SW 1271 (cell line): ENCODE data around the gene ZMAT5.

Experiments
- DNase-seq, 2 experiments: peaks; one replicate each; lab custom pipeline; 2025; lab: John Stamatoyannopoulos, UW

The ZMAT5 gene

GRCh38 chr22:29729161-29729560, 37.6 kb downstream of the ZMAT5 start:
- DNase-seq, result no peak

GRCh38 chr22:29727131-29727523, 39.7 kb downstream of the ZMAT5 start:
- no peak for DNase-seq

- DNase-seq, result no peak
Measured at GRCh38 chr22:29726512-29727130, 40.2 kb downstream of the ZMAT5 start.

- no peak for DNase-seq
Measured at GRCh38 chr22:29726106-29726505, 40.7 kb downstream of the ZMAT5 start.

- no peak for DNase-seq
Measured at GRCh38 chr22:29724843-29725242, 42.0 kb downstream of the ZMAT5 start.

GRCh38 chr22:29723766-29724165, 43.0 kb downstream of the ZMAT5 start:
- DNase-seq, result no peak

GRCh38 chr22:29722587-29722986, 44.2 kb downstream of the ZMAT5 start:
- DNase-seq, result no peak

GRCh38 chr22:29722151-29722550, 44.7 kb downstream of the ZMAT5 start:
- no peak for DNase-seq

- DNase-seq, result no peak
Measured at GRCh38 chr22:29720811-29721323, 45.9 kb downstream of the ZMAT5 start.

- no peak for DNase-seq
Measured at GRCh38 chr22:29719899-29720645, 46.7 kb downstream of the ZMAT5 start, which contains the start of gene CABP7. Gene CABP7, plus strand, starts transcription at chr22:29720003. Its CDS starts 422 bp downstream, at chr22:29720425.

- no peak for DNase-seq
Measured at GRCh38 chr22:29718949-29719898, 47.6 kb downstream of the ZMAT5 start.

- DNase-seq, result no peak
Measured at GRCh38 chr22:29717789-29718188, 49.0 kb downstream of the ZMAT5 start.

- peak in 1 of 2 experiments; percentile 24 for DNase-seq
Measured at GRCh38 chr22:29716814-29717545, 49.8 kb downstream of the ZMAT5 start.

- DNase-seq, result no peak
Measured at GRCh38 chr22:29715705-29716104, 51.1 kb downstream of the ZMAT5 start.

GRCh38 chr22:29715240-29715639, 51.6 kb downstream of the ZMAT5 start:
- DNase-seq, result no peak

- no peak for DNase-seq
Measured at GRCh38 chr22:29713156-29713727, 53.6 kb downstream of the ZMAT5 start.

GRCh38 chr22:29712119-29712518, 54.7 kb downstream of the ZMAT5 start:
- no peak for DNase-seq

- no peak for DNase-seq
Measured at GRCh38 chr22:29710922-29711593, 55.7 kb downstream of the ZMAT5 start.

GRCh38 chr22:29710193-29710592, 56.6 kb downstream of the ZMAT5 start:
- no peak for DNase-seq

GRCh38 chr22:29707471-29707870, 59.3 kb downstream of the ZMAT5 start:
- DNase-seq, result no peak

- DNase-seq, result no peak
Measured at GRCh38 chr22:29707010-29707409, 59.8 kb downstream of the ZMAT5 start.
